ENCODE results near the gene ATAT1. TPM values are rescaled to one million over a fixed set of nuclear protein-coding genes. Genes with fewer than 3 reads are reported as not detected.

The ATAT1 gene
- 10 to 100 TPM in 2 of 4 donors, 1 to 10 TPM in 2; 8.2 to 25.2 (median 15.1) TPM for total RNA-seq

DNA sequence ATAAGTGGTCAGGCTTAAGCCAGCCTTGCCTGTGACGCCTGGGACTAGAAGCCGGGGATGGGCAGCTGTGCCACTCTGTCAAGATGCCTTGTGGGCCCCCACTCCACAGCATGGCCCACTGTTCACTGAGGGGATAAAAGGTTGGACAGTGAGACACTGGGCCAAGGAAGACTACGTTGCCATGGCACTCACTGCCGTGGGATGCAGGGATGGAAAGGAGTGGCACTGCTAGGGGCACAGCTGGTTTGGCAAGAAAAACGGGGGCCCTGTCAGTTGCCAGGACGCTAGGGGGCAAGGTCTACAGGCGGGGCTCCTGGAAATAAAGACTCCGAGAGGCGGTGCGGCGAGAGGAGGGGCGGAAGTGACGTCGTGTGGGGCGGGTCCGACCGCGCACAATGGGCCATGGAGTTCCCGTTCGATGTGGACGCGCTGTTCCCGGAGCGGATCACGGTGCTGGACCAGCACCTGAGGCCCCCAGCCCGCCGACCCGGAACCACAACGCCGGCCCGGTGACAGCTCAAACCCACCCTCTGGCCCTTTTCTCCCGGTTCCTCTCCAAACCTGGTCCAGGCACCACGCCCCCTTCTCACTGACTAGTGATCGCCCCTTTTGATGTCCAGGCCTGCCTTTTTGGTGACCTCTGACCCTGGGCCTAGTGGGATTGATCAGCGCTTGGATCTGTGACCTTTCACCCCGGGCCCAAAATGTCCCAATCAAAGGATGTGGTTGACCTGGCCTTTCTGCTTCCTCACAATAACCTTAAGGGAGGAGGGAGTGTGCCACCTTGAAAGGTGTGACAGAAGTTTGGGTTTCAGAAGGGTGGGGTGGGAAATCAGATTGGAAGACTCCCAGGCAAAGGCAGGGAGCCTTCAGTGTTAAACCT lies at the start of gene ATAT1:
Gene ATAT1, plus strand, starts transcription at position 391 of the 883 bp plus-strand sequence.
- Histone ChIP-seq H3K4me1 (peaks cover 0 to 12% (median 1%) of the 10 kb centered on the region in 4 donors), H3K4me3 (peak within 1 kb of the TSS; percentile 53 to 70 (median 62)), H3K36me3 (peaks cover 0 to 70% (median 0%) of the 10 kb centered on the region in 3 donors), H3K9me3 (no peaks in the 10 kb centered on the region), H3K27me3 (no peaks in the 10 kb centered on the region), H3K27ac (peak within 1 kb of the TSS; percentile 83 to 93 (median 89))
- TF ChIP-seq, protein P1, sequence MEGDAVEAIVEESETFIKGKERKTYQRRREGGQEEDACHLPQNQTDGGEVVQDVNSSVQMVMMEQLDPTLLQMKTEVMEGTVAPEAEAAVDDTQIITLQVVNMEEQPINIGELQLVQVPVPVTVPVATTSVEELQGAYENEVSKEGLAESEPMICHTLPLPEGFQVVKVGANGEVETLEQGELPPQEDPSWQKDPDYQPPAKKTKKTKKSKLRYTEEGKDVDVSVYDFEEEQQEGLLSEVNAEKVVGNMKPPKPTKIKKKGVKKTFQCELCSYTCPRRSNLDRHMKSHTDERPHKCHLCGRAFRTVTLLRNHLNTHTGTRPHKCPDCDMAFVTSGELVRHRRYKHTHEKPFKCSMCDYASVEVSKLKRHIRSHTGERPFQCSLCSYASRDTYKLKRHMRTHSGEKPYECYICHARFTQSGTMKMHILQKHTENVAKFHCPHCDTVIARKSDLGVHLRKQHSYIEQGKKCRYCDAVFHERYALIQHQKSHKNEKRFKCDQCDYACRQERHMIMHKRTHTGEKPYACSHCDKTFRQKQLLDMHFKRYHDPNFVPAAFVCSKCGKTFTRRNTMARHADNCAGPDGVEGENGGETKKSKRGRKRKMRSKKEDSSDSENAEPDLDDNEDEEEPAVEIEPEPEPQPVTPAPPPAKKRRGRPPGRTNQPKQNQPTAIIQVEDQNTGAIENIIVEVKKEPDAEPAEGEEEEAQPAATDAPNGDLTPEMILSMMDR (IDR thresholded peaks at IDR 0.05): peak; percentile 32 to 56 (median 44)
- peak; percentile 63 to 79 for TF ChIP-seq POLR2A (IDR thresholded peaks at IDR 0.05)
- peak; percentile 90 to 97 (median 96) for DNase-seq

DNA sequence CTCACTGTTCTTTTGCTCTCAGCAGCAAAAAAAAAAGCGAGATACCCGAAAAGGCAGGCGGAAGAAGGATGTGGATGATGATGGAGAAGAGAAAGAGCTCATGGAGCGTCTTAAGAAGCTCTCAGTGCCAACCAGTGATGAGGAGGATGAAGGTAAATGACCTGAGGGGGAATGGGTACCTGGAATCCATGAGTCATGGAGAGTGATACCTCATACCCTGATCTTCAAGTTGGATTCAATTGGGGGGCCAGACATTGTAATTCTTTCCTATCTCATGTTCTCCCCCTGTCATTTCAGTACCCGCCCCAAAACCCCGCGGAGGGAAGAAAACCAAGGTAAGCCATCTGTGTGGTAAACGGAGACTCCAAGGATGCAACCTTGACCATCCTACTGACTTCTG lies 48.6 kb upstream of the ATAT1 start:
- Histone ChIP-seq H3K9me3 (no peaks in the 10 kb centered on the region), H3K36me3 (peaks cover 0 to 64% (median 0%) of the 10 kb centered on the region in 3 donors), H3K4me1 (peaks cover 0 to 16% (median 0%) of the 10 kb centered on the region in 4 donors), H3K27ac (no peak overlapping the region), H3K4me3 (no peak overlapping the region), H3K27me3 (no peaks in the 10 kb centered on the region)
- no peak for DNase-seq
- TF ChIP-seq, protein P1 (IDR thresholded peaks at IDR 0.05): no peak

DNA sequence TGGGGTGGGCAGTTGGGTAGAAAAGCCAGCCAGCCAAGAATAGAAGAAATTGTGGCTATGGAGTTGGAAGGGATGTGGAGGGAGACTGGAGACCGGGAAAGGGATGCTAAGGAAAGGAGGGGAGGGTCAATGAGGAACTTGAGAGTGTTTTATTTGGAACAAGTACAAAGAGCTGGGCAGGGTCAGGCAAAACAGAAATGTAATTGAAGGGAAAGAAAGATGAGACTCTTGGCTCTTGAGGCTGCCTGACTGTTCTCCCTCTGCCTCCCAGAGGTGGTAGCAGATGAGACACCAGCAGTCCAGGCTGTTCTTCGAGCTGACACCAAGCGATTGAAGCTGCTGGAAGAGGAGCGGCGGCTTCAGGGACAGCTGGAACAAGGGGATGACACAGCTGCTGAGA lies 42.8 kb upstream of the ATAT1 start:
- peaks cover 0 to 98% (median 0%) of the 10 kb centered on the region in 3 donors for H3K36me3 ChIP-seq
- no peaks in the 10 kb centered on the region for H3K9me3 ChIP-seq
- no peaks in the 10 kb centered on the region for H3K4me1 ChIP-seq
- H3K27ac ChIP-seq: no peak overlapping the region
- no peak overlapping the region for H3K4me3 ChIP-seq
- TF ChIP-seq POLR2A (IDR thresholded peaks at IDR 0.05): no peak
- TF ChIP-seq, protein P1 (IDR thresholded peaks at IDR 0.05): no peak
- H3K27me3 ChIP-seq: no peaks in the 10 kb centered on the region
- DNase-seq: no peak

DNA sequence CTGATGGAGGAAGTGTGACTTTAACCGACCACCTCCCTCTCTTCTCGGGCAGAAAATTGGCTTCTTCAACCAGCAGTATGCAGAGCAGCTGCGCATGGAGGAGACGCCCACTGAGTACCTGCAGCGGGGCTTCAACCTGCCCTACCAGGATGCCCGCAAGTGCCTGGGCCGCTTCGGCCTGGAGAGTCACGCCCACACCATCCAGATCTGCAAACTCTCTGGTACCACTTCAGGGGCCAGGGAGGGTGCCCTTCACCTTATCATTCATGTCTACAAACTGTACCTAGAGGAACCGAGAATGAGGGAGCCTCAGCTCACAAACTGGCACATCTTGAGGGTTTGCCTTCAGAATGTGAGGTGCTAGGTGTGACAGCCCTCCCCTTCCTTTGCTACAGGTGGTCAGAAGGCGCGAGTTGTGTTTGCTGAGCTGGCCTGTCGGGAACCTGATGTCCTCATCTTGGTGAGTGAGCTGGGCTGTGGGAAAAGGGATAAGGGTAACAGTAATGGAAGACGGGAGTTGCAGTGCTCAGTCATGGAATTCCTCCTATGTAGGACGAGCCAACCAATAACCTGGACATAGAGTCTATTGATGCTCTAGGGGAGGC lies 36.8 kb upstream of the ATAT1 start:
- DNase-seq: no peak
- TF ChIP-seq POLR2A (IDR thresholded peaks at IDR 0.05): no peak
- TF ChIP-seq, protein P1 (IDR thresholded peaks at IDR 0.05): no peak
- Histone ChIP-seq H3K36me3 (peaks cover 0 to 90% (median 0%) of the 10 kb centered on the region in 3 donors), H3K27ac (no peak overlapping the region), H3K9me3 (no peaks in the 10 kb centered on the region), H3K27me3 (no peaks in the 10 kb centered on the region), H3K4me1 (no peaks in the 10 kb centered on the region), H3K4me3 (no peak overlapping the region)

DNA sequence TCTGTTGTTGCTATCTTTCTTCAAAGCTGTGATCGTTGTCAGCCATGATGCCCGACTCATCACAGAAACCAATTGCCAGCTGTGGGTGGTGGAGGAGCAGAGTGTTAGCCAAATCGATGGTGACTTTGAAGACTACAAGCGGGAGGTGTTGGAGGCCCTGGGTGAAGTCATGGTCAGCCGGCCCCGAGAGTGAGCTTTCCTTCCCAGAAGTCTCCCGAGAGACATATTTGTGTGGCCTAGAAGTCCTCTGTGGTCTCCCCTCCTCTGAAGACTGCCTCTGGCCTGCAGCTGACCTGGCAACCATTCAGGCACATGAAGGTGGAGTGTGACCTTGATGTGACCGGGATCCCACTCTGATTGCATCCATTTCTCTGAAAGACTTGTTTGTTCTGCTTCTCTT lies 36.2 kb upstream of the ATAT1 start:
- no peak for TF ChIP-seq POLR2A (IDR thresholded peaks at IDR 0.05)
- TF ChIP-seq, protein P1 (IDR thresholded peaks at IDR 0.05): no peak
- Histone ChIP-seq H3K27ac (no peak overlapping the region), H3K36me3 (peaks cover 0 to 86% (median 0%) of the 10 kb centered on the region in 3 donors), H3K4me1 (no peaks in the 10 kb centered on the region), H3K27me3 (no peaks in the 10 kb centered on the region), H3K4me3 (no peak overlapping the region), H3K9me3 (no peaks in the 10 kb centered on the region)
- no peak for DNase-seq
